Retinal pigment epithelial cell (primary cell): ENCODE results near the gene SERPINB12.

Experiments used
- DNase-seq: peaks from one replicate; pipeline ENCODE4 v3.0.0-alpha.2; 2010; ENCODE audit warnings: low read depth
- H3K4me3 ChIP-seq: 2 replicates; pipeline ENCODE4 v1.5.1; 2011; ENCODE audit warnings: mild to moderate bottlenecking, low read length, control low read depth, moderate library complexity
- CTCF ChIP-seq: conservative IDR thresholded peaks from 2 replicates; pipeline ENCODE4 v1.5.1; 2011; ENCODE audit warnings: low read depth, low read length, control low read depth, inconsistent platforms

The SERPINB12 gene

GRCh38 chr18:63592471-63592870 lies 50.3 kb downstream of the SERPINB12 start:
- no peak for TF ChIP-seq CTCF
- no peak overlapping the region for H3K4me3 ChIP-seq
- DNase-seq: no peak

DNA sequence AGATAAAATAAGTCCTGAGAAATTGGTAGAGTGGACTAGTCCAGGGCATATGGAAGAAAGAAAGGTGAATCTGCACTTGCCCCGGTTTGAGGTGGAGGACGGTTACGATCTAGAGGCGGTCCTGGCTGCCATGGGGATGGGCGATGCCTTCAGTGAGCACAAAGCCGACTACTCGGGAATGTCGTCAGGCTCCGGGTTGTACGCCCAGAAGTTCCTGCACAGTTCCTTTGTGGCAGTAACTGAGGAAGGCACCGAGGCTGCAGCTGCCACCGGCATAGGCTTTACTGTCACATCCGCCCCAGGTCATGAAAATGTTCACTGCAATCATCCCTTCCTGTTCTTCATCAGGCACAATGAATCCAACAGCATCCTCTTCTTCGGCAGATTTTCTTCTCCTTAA lies 54.8 kb downstream of the SERPINB12 start:
- DNase-seq: no peak
- H3K4me3 ChIP-seq: no peak overlapping the region
- no peak for TF ChIP-seq CTCF

- no peak for DNase-seq
- no peak for TF ChIP-seq CTCF
- H3K4me3 ChIP-seq: no peak overlapping the region
Measured at GRCh38 chr18:63603355-63603754, 61.2 kb downstream of the SERPINB12 start.

GRCh38 chr18:63603772-63604171 lies 61.6 kb downstream of the SERPINB12 start:
- DNase-seq: no peak
- H3K4me3 ChIP-seq: no peak overlapping the region
- TF ChIP-seq CTCF: no peak

DNA sequence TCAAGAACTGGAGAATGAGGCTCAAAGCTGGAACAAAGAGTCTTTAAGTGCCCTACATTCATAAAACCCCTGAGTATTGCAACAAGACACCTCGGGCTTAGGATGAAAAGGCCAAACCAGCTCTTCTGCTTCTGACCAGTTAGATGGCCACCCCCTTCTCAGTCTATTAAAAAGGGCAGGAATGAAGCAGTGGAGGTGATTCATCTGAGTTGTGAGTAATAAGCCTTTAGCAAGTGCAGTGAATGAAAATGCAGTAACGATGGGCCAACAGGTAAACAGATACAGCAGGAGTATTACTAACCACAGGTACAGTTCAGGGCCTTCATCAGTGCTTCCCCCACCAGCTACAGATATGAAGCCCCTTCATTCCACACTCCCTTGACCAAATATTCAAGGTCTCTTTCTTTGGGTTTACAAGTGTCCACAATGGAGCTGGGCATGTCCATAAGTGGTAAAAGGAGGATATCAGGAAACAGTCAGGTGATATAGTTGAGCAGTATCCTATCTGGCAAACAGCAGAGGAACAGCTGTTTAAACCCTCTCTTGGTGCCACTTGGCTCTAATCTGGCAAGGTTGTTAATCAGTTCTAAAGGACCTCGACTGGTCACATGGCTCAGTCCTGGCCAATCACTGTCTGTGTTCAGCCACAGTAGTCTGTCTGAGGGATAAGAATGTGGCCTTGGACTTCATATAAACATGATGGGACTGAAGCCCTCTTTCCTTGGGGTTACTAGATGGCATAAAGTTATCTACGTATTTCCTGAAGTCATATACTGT lies 62.8 kb downstream of the SERPINB12 start:
- TF ChIP-seq CTCF: no peak
- no peak overlapping the region for H3K4me3 ChIP-seq
- DNase-seq: no peak

DNA sequence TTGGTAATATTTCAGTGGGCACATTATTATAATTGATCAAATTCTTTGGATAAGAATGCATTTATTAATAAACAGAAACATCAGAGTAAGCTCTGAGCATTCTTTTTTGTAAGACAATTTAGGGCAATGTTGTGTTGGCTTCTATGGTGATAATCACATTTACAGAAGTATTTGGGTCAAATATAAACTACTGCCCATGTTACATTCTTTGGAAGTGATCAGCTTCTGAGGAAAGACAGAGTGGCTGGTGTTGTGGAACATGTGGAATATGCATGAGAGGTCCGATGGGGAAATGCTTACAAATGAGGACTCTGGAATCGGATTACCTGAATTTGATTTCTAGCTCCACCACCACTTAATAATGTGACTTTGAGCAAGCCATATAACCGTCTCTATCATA lies 64.4 kb downstream of the SERPINB12 start:
- no peak overlapping the region for H3K4me3 ChIP-seq
- no peak for DNase-seq
- no peak for TF ChIP-seq CTCF

DNA sequence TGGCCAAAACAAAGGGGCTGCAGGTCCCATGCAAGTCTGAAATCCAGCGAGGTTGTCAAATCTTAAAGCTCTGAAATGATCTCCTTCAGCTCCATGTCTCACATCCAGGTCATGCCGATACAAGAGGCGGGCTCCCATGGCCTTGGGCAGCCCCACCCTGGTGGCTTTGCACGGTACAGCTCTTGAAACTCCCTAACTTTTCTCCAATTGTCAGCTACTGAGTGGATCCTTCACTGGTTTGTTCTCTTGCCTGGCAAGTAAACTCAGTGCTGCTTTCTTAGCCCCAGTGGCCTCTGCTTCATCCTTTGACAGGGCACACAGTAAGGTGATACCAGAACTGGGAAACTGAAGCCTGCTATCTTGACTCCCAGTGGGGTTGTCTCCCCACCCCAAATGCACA lies 71.3 kb downstream of the SERPINB12 start:
- no peak for DNase-seq
- no peak for TF ChIP-seq CTCF
- no peak overlapping the region for H3K4me3 ChIP-seq
